Ishikawa (cell line): ENCODE results near the gene ABHD12.

Experiments
- CEBPB ChIP-seq: IDR thresholded peaks from 2 replicates; pipeline ENCODE4 v1.6.1; 2012
- EGR1 ChIP-seq: IDR thresholded peaks from 2 replicates; pipeline ENCODE4 v1.6.1; 2012
- FOXM1 ChIP-seq: IDR thresholded peaks from 2 replicates; pipeline ENCODE4 v1.6.1; 2012; ENCODE audit warnings: low read depth, borderline replicate concordance
- MAX ChIP-seq: IDR thresholded peaks from 2 replicates; pipeline ENCODE4 v1.6.1; 2012
- RAD21 ChIP-seq: IDR thresholded peaks from 2 replicates; pipeline ENCODE4 v1.6.1; 2012; ENCODE audit warnings: low read depth
- REST ChIP-seq: IDR thresholded peaks from 2 replicates; pipeline ENCODE4 v1.6.1; 2012; ENCODE audit warnings: low read depth, mild to moderate bottlenecking
- USF1 ChIP-seq: IDR thresholded peaks from 2 replicates; pipeline ENCODE4 v1.6.1; 2012

GRCh38 chr20:25257756-25258475 lies 132.7 kb downstream of the ABHD12 start:
- TF ChIP-seq MAX (no peak), FOXM1 (no peak), CEBPB (no peak), REST (no peak), USF1 (no peak), EGR1 (no peak), RAD21 (no peak)
